Measurements from ENCODE around the gene OR8B2.

DNA sequence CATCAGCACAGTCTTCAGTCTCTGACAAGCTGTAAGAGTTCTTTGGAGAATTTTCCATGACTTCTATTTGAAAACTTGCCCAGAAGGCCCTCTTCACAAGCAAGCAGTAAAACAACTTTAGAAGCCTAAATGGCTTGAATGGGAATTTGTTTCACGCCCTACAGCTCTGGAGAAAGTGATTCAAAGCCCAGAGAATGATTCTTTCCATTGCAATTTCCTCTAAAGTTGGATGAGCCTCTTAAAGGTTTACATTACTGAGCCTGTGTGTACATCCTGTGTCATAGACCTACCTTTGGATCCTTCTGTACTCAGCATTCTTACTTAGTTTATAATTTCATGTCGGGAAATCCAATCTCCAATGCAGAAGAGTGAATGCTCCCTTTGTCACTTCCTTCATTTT, 21.3 kb upstream of the OR8B2 start:
- TF ChIP-seq POLR2AphosphoS5 (IDR thresholded peaks at IDR 0.05): no peak
- TF ChIP-seq, protein P1, sequence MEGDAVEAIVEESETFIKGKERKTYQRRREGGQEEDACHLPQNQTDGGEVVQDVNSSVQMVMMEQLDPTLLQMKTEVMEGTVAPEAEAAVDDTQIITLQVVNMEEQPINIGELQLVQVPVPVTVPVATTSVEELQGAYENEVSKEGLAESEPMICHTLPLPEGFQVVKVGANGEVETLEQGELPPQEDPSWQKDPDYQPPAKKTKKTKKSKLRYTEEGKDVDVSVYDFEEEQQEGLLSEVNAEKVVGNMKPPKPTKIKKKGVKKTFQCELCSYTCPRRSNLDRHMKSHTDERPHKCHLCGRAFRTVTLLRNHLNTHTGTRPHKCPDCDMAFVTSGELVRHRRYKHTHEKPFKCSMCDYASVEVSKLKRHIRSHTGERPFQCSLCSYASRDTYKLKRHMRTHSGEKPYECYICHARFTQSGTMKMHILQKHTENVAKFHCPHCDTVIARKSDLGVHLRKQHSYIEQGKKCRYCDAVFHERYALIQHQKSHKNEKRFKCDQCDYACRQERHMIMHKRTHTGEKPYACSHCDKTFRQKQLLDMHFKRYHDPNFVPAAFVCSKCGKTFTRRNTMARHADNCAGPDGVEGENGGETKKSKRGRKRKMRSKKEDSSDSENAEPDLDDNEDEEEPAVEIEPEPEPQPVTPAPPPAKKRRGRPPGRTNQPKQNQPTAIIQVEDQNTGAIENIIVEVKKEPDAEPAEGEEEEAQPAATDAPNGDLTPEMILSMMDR (IDR thresholded peaks at IDR 0.05): no peak
